Measurements from ENCODE around the gene TRIM44. TPM values are rescaled to one million over a fixed set of nuclear protein-coding genes. Genes with fewer than 3 reads are reported as not detected.
A peak's percentile ranks its signal among the peaks of the same experiment; 100 is the strongest.

TRIM44 gene
- total and polyA plus RNA-seq, 7 experiments from 2014 or later: 35.7 to 60.8 (median 58.6) TPM

DNA sequence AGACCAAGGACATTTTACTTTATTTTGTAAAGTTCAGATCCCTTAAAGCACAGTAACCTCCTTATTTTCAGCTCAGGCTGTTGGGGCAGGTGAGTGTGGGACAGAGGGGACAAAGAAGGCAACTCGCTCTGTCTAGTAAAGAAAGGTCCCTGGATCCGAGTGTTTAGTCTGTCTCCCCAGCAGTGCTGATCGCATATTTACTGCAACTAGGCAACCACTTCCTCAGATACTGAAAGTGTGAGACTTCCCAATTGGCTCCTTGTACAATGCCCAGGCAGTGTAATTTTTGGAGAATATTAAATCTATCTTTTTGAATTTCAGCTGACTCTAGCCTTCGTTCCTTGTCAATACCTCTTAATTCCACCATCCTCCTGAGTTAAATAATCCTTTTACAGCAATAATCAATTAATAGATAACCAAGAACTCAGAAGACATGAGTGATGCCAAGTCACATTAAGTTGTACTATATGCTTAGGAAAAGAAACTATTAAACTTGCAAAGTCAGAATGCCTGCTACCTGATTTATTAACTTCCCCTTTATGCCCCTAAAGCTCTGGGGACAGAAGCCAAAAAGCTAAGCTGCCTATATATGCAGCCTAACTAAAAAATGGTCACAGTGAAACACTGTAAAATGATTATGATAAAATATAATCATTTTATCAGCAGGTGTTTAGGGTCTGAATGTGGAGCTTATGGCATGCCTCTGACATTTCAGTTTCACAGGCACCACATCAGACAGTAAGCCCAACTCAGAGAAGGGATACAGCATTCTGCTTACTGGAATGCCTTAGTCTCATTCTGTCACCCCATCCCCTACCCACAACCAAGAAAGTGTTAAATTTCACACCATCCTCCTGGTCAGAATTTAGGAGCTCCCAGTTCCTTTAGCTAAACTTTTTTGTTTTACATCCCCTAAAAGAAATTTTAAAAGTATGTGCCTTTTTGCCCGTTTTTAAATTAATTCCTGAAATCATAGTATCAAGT is 138.7 kb downstream of the TRIM44 start:
- Mint-ChIP-seq H3K27me3 (no peaks in the 10 kb centered on the region), H3K36me3 (peaks cover 2 to 40% (median 26%) of the 10 kb centered on the region in 5 donors), H3K4me1 (peaks cover 10 to 32% (median 21%) of the 10 kb centered on the region in 7 donors), H3K4me3 (no peak overlapping the region), H3K27ac (no peak overlapping the region), H3K9me3 (peaks cover 0 to 4% (median 0%) of the 10 kb centered on the region in 11 donors)
- no peak for DNase-seq
- CTCF ChIA-PET: interaction anchor here (0.7 to 1.8 kb wide), 3 partner anchors 9 to 21 kb away, joined by 3 to 5 read pairs (median 4); no protein-coding TSS in a partner anchor
- intact Hi-C loops (cut with micrococcal nuclease): no loop called here
- Histone ChIP-seq H3K4me3 (ENCODE audit: low read length) (no peak overlapping the region), H3K4me1 (ENCODE audit: control insufficient read depth in 2 of 2, insufficient read depth in 2 of 2, low read length in 2 of 2) (no peaks in the 10 kb centered on the region), H3K27ac (ENCODE audit: low read depth, low read length) (no peak overlapping the region), H3K9me3 (ENCODE audit: control insufficient read depth in 2 of 3, low read length in 3 of 3) (no peaks in the 10 kb centered on the region), H3K36me3 (ENCODE audit: control insufficient read depth in 2 of 3, insufficient read depth in 3 of 3, low read length in 3 of 3) (peaks cover 0 to 3% (median 0%) of the 10 kb centered on the region in 3 experiments), H3K27me3 (ENCODE audit: control insufficient read depth in 2 of 2, insufficient read depth in 2 of 2, low read length in 2 of 2) (no peaks in the 10 kb centered on the region)
- ATAC-seq: peak; percentile 47
- POLR2A ChIA-PET: no interaction called here

DNA sequence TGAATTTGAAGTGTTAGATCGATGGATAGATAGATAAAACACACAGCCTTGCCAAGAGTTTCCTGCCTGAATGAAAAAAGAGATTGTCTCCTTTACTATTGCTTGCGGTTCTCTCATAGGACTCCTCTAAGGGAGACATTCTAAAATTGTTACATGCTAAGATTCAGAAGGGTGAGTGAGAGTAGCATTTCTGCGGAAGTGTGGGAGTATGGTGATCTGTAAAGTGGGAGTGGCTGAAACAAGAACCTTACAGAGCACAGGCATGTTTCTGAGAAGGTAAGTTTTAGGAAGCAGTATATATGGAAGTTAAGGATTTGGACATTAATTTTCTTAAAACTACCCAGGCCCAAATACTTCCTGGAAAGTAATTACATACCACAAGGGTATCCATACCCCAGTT is 139.6 kb downstream of the TRIM44 start:
- Histone ChIP-seq H3K4me1 (ENCODE audit: control insufficient read depth in 2 of 2, insufficient read depth in 2 of 2, low read length in 2 of 2) (no peaks in the 10 kb centered on the region), H3K36me3 (ENCODE audit: control insufficient read depth in 2 of 3, insufficient read depth in 3 of 3, low read length in 3 of 3) (peaks cover 0 to 8% (median 0%) of the 10 kb centered on the region in 3 experiments), H3K4me3 (ENCODE audit: low read length) (no peak overlapping the region), H3K27me3 (ENCODE audit: control insufficient read depth in 2 of 2, insufficient read depth in 2 of 2, low read length in 2 of 2) (no peaks in the 10 kb centered on the region), H3K27ac (ENCODE audit: low read depth, low read length) (no peak overlapping the region), H3K9me3 (ENCODE audit: control insufficient read depth in 2 of 3, low read length in 3 of 3) (no peaks in the 10 kb centered on the region)
- Mint-ChIP-seq H3K9me3 (peaks cover 0 to 4% (median 0%) of the 10 kb centered on the region in 11 donors), H3K4me1 (peaks cover 2 to 24% (median 17%) of the 10 kb centered on the region in 7 donors), H3K27ac (no peak overlapping the region), H3K36me3 (peaks cover 2 to 44% (median 35%) of the 10 kb centered on the region in 5 donors), H3K4me3 (no peak overlapping the region), H3K27me3 (no peaks in the 10 kb centered on the region)
- ChIA-PET CTCF (interaction anchor here (0.7 to 1.8 kb wide), 2 partner anchors 18 to 20 kb away, joined by 4 to 5 read pairs; no protein-coding TSS in a partner anchor), POLR2A (no interaction called here)
- no peak for ATAC-seq
- no peak for DNase-seq
- intact Hi-C loops (cut with micrococcal nuclease): no loop called here

DNA sequence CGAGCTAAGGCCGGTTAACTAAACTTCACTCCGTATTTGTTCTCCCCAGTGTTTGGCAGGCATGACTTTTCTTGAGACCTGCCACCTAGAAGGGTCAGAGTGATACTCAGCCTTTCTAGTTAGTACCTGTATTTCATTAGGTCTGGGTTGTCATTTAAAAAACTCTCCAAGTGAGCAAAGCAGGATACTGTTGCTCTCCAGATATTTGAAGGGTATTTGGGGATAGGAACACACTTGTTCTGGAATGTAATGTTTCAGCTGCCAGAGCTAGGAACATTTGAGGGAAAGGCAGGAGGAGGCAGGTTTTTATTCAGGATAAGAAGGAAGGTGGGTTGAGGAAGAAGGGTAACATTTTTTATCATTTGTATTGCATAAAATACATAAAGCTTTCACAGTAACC is 140.1 kb downstream of the TRIM44 start:
- Histone ChIP-seq H3K9me3 (ENCODE audit: control insufficient read depth in 2 of 3, low read length in 3 of 3) (no peaks in the 10 kb centered on the region), H3K27me3 (ENCODE audit: control insufficient read depth in 2 of 2, insufficient read depth in 2 of 2, low read length in 2 of 2) (no peaks in the 10 kb centered on the region), H3K4me1 (ENCODE audit: control insufficient read depth in 2 of 2, insufficient read depth in 2 of 2, low read length in 2 of 2) (no peaks in the 10 kb centered on the region), H3K36me3 (ENCODE audit: control insufficient read depth in 2 of 3, insufficient read depth in 3 of 3, low read length in 3 of 3) (peaks cover 0 to 8% (median 0%) of the 10 kb centered on the region in 3 experiments), H3K4me3 (ENCODE audit: low read length) (no peak overlapping the region), H3K27ac (ENCODE audit: low read depth, low read length) (no peak overlapping the region)
- ATAC-seq (no peak), DNase-seq (no peak)
- no peak overlapping the region for H3K4me3 Mint-ChIP-seq
- peaks cover 2 to 24% (median 17%) of the 10 kb centered on the region in 7 donors for H3K4me1 Mint-ChIP-seq
- ChIA-PET POLR2A (no interaction called here), CTCF (no interaction called here)
- H3K27me3 Mint-ChIP-seq: no peaks in the 10 kb centered on the region
- peaks cover 0 to 4% (median 0%) of the 10 kb centered on the region in 11 donors for H3K9me3 Mint-ChIP-seq
- no peak overlapping the region for H3K27ac Mint-ChIP-seq
- peaks cover 2 to 43% (median 34%) of the 10 kb centered on the region in 5 donors for H3K36me3 Mint-ChIP-seq
- intact Hi-C loops (cut with micrococcal nuclease): no loop called here

DNA sequence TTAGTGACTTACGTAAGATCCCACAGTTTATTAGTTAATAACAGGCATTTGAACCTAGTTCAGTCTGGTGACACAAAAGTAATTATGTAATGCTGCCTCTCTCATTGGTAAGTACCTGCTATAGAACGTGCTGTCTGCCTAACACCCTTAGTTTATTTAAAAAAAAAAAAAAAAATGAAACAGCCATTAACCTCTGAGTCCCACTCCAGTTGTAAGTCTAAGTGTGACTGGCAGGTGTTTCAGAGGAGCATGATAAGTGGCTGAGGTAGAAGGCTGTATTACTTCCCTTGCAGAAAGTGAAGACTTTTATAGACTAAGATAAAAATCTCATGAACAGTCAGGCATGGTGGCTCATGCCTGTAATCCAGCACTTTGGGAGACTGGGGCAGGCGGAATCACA is 140.5 kb downstream of the TRIM44 start:
- no peak for ATAC-seq
- no peak overlapping the region for H3K4me3 ChIP-seq (ENCODE audit: low read length)
- H3K9me3 ChIP-seq (ENCODE audit: control insufficient read depth in 2 of 3, low read length in 3 of 3): no peaks in the 10 kb centered on the region
- peaks cover 0 to 4% (median 0%) of the 10 kb centered on the region in 11 donors for H3K9me3 Mint-ChIP-seq
- no peaks in the 10 kb centered on the region for H3K27me3 ChIP-seq (ENCODE audit: control insufficient read depth in 2 of 2, insufficient read depth in 2 of 2, low read length in 2 of 2)
- POLR2A ChIA-PET: no interaction called here
- DNase-seq: no peak
- peaks cover 2 to 38% (median 32%) of the 10 kb centered on the region in 5 donors for H3K36me3 Mint-ChIP-seq
- peaks cover 2 to 24% (median 13%) of the 10 kb centered on the region in 7 donors for H3K4me1 Mint-ChIP-seq
- peaks cover 0 to 8% (median 0%) of the 10 kb centered on the region in 3 experiments for H3K36me3 ChIP-seq (ENCODE audit: control insufficient read depth in 2 of 3, insufficient read depth in 3 of 3, low read length in 3 of 3)
- H3K4me1 ChIP-seq (ENCODE audit: control insufficient read depth in 2 of 2, insufficient read depth in 2 of 2, low read length in 2 of 2): no peaks in the 10 kb centered on the region
- intact Hi-C loops (cut with micrococcal nuclease): no loop called here
- no peak overlapping the region for H3K27ac ChIP-seq (ENCODE audit: low read depth, low read length)
- no peaks in the 10 kb centered on the region for H3K27me3 Mint-ChIP-seq
- H3K4me3 Mint-ChIP-seq: no peak overlapping the region
- CTCF ChIA-PET: no interaction called here
- no peak overlapping the region for H3K27ac Mint-ChIP-seq

DNA sequence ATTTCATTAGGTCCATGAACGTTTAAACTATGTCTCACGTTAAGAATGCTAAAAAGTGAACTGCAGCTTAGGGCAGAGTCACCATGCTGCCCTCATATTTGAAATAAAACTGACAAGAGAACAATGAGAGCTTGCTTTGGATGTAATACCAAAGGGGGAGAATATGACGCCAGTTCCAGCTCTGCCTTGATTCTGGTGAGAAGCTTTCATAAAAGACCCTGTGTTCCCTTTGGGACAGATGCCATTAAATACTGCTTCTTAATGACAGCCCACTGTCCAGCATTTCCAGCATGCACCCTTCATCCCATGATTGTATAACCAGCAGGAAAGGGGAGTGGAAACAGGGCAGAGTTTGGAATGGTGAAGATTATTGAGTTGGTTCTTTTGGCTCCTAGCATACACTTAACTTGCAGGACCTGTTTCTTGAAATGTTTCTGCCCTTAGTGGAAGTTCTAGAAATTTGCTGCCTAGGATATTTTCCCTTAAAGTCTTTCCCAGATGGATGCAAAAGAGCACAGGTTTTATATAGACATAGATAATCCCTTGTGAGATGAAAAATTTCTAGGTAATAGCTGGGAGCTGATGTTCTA is 142.0 kb downstream of the TRIM44 start:
- Histone ChIP-seq H3K4me1 (ENCODE audit: control insufficient read depth in 2 of 2, insufficient read depth in 2 of 2, low read length in 2 of 2) (no peaks in the 10 kb centered on the region), H3K27me3 (ENCODE audit: control insufficient read depth in 2 of 2, insufficient read depth in 2 of 2, low read length in 2 of 2) (no peaks in the 10 kb centered on the region), H3K4me3 (ENCODE audit: low read length) (no peak overlapping the region), H3K36me3 (ENCODE audit: control insufficient read depth in 2 of 3, insufficient read depth in 3 of 3, low read length in 3 of 3) (peaks cover 0 to 8% (median 0%) of the 10 kb centered on the region in 3 experiments), H3K9me3 (ENCODE audit: control insufficient read depth in 2 of 3, low read length in 3 of 3) (no peaks in the 10 kb centered on the region), H3K27ac (ENCODE audit: low read depth, low read length) (no peak overlapping the region)
- ATAC-seq (no peak), DNase-seq (no peak)
- intact Hi-C loops (cut with micrococcal nuclease): no loop called here
- peaks cover 2 to 21% (median 10%) of the 10 kb centered on the region in 7 donors for H3K4me1 Mint-ChIP-seq
- POLR2A ChIA-PET: no interaction called here
- peaks cover 2 to 39% (median 30%) of the 10 kb centered on the region in 5 donors for H3K36me3 Mint-ChIP-seq
- H3K27me3 Mint-ChIP-seq: no peaks in the 10 kb centered on the region
- CTCF ChIA-PET: no interaction called here
- peaks cover 0 to 1% (median 0%) of the 10 kb centered on the region in 11 donors for H3K9me3 Mint-ChIP-seq
- H3K27ac Mint-ChIP-seq: peak overlapping the region in 1 of 9 donors; percentile 28
- H3K4me3 Mint-ChIP-seq: no peak overlapping the region

DNA sequence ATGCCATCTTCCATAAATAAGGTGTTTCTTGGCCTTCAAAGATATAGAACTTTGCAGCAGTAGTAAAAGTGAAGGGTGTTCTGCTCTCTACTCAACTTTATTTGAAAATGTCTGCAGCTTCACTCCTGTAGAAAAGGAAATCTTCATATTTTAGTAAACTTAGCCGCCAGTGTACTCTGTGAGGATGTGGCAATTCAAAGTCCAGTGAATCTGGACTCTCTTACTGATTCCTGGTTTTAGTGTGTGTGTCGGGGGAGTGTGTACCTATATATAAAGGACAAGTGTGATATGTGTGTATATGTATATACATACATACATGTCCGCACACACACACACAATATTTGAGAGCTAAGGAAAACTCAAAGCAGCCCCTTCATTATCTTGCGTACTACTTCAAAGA is 147.0 kb downstream of the TRIM44 start:
- Mint-ChIP-seq H3K27me3 (no peaks in the 10 kb centered on the region), H3K4me3 (no peak overlapping the region), H3K36me3 (peaks cover 0 to 62% (median 54%) of the 10 kb centered on the region in 5 donors), H3K27ac (no peak overlapping the region), H3K4me1 (peaks cover 0 to 6% (median 0%) of the 10 kb centered on the region in 7 donors), H3K9me3 (no peaks in the 10 kb centered on the region)
- intact Hi-C loops (cut with micrococcal nuclease): no loop called here
- H3K4me1 ChIP-seq (ENCODE audit: control insufficient read depth in 2 of 2, insufficient read depth in 2 of 2, low read length in 2 of 2): no peaks in the 10 kb centered on the region
- no peak for ATAC-seq
- CTCF ChIA-PET: interaction anchor here (0.7 kb wide), 1 partner anchor 59 kb away, joined by 3 read pairs; no protein-coding TSS in a partner anchor
- POLR2A ChIA-PET: no interaction called here
- H3K9me3 ChIP-seq (ENCODE audit: control insufficient read depth in 2 of 3, low read length in 3 of 3): no peaks in the 10 kb centered on the region
- no peaks in the 10 kb centered on the region for H3K27me3 ChIP-seq (ENCODE audit: control insufficient read depth in 2 of 2, insufficient read depth in 2 of 2, low read length in 2 of 2)
- H3K36me3 ChIP-seq (ENCODE audit: control insufficient read depth in 2 of 3, insufficient read depth in 3 of 3, low read length in 3 of 3): peaks cover 0 to 20% (median 0%) of the 10 kb centered on the region in 3 experiments
- no peak overlapping the region for H3K4me3 ChIP-seq (ENCODE audit: low read length)
- no peak overlapping the region for H3K27ac ChIP-seq (ENCODE audit: low read depth, low read length)
- DNase-seq: no peak
